Fibroblast of the conjunctiva (primary cell): Measurements from ENCODE around the gene HBB.

ENCODE experiments used
- DNase-seq: peaks from one replicate; pipeline ENCODE4 v3.0.0-alpha.2; 2010; ENCODE audit warnings: low read depth

Gene HBB

GRCh38 chr11:5227681-5228080 is 810 bp upstream of the HBB start:
- DNase-seq: no peak

- no peak for DNase-seq
Measured at GRCh38 chr11:5225480-5225871, 1.4 kb downstream of the HBB start.

DNA sequence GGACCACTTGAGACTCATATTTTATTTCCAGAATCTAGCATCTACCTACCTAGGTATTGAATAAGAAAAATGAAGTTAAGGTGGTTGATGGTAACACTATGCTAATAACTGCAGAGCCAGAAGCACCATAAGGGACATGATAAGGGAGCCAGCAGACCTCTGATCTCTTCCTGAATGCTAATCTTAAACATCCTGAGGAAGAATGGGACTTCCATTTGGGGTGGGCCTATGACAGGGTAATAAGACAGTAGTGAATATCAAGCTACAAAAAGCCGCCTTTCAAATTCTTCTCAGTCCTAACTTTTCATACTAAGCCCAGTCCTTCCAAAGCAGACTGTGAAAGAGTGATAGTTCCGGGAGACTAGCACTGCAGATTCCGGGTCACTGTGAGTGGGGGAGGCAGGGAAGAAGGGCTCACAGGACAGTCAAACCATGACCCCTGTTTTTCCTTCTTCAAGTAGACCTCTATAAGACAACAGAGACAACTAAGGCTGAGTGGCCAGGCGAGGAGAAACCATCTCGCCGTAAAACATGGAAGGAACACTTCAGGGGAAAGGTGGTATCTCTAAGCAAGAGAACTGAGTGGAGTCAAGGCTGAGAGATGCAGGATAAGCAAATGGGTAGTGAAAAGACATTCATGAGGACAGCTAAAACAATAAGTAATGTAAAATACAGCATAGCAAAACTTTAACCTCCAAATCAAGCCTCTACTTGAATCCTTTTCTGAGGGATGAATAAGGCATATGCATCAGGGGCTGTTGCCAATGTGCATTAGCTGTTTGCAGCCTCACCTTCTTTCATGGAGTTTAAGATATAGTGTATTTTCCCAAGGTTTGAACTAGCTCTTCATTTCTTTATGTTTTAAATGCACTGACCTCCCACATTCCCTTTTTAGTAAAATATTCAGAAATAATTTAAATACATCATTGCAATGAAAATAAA is 2.1 kb downstream of the HBB start:
- no peak for DNase-seq

DNA sequence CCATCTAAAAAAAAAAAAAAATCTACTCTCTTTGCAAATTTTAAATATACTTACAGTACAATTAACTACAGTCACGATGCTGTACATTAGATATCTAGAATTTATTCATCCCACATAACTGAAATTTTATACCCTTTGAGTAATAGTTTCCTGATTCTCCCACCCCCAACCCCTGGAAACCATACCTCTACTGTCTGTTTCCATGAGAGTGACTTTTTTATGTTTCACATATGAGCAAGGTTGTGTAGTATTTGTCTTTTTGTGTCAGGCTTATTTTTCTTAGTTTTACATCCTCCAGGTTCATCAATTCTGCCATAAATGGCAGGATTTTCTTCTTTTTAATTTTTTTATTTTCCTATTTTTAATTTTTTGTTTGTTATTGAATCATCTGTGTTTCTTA is 3.2 kb downstream of the HBB start:
- DNase-seq: no peak

- DNase-seq: no peak
Measured at GRCh38 chr11:5223146-5223545, 3.7 kb downstream of the HBB start.

DNA sequence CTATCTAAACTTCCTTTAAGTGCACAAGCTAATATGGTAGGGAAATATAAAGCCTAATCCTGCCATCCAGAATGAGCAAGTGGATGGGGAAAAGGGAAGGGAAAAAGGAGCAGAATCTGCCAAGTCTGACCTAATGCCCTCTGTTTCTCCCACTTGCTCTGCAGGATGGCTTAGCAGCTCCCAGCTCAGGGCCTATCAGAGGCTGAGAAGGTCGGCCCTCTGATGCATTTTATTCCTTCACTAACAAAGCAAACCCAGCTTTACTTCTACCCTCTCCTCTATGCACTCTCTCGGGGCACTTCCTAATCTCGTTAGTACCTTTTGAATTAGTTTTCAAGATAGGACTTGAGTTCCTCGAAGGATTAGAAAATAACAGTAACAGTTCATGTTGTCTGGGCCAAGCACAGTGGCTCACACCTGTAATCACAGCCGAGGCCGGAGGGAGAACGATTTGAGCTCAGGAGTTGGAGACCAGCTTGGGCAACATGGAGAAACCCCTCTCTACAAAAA is 16.4 kb downstream of the HBB start:
- no peak for DNase-seq

GRCh38 chr11:5204787-5205186 is 22.1 kb downstream of the HBB start:
- DNase-seq: peak; percentile 70

DNA sequence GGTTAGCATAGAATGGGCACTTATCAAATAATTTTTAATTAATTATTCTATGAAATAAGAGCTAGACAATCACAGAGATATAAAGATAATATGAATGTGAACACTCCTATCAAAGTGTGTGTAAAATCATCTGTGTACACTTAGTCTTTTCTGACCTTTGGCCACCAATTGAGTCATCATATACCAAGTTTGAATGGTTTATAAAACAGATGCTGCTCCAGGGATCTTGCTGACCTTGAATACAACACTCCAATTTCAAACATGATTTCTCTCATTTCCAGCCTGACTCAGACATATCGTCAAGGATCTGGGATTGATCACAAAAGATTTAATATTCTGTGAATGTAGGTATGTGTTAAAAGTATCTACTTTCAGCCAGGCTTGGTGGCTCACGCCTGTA is 23.5 kb downstream of the HBB start:
- no peak for DNase-seq

GRCh38 chr11:5200582-5200981 is 26.3 kb downstream of the HBB start, which contains the start of gene OR51V1:
Gene OR51V1, minus strand, starts transcription at chr11:5200682. Its CDS starts 0 bp downstream, at chr11:5200682.
- DNase-seq: no peak

GRCh38 chr11:5198285-5198684 is 28.6 kb downstream of the HBB start:
- no peak for DNase-seq

DNA sequence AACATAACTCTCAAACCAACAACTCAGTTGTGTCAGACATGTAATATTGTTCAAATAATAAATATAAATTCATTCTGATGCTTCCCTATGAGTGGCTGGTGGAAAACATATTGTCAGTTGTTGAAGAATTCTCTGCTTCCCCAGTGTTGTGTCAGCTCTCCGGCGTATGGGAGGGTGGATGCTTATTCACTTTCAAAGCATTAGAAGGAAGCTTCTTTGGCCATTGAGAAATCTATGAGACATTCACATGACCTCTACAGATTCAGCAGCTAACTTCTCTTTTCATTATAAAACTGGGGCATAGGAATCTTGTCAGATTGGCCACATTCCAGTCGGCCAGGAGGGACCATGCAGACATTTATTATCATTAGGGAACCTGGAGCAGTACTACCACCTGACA is 29.3 kb downstream of the HBB start:
- DNase-seq: no peak

DNA sequence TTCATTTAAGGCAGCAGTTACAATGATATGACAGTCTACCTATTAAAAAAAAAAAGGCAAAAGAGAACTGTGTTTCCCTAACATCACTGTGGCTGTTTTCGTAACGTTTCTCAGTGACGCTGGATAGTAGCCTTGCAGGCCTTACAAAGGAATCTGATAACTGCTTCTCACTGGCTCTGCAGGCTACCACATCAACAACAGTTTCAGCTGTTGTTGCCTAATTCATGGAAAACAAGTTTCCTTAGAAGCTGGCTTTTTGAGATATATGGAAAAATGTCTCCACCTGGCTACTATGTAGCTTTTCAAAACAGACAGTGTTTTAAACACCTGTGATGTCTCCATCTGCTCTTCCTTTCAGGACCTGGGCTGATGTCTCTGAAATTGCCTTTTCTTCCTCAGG is 30.1 kb downstream of the HBB start:
- no peak for DNase-seq

- DNase-seq: no peak
Measured at GRCh38 chr11:5196067-5196466, 30.8 kb downstream of the HBB start.

- no peak for DNase-seq
Measured at GRCh38 chr11:5192738-5193137, 34.1 kb downstream of the HBB start.

GRCh38 chr11:5188201-5188600 is 38.7 kb downstream of the HBB start:
- DNase-seq: no peak

- DNase-seq: no peak
Measured at GRCh38 chr11:5178046-5178837, 48.6 kb downstream of the HBB start.
